GM21515 (cell line): ENCODE measurements around the gene RSAD2.
"Not testable (repeated sequence)": the region's sequence is repeated elsewhere in the genome, so short reads cannot be mapped to it uniquely, and the experiment has no call there.

Experiments
- ATAC-seq: cut with Tn5 transposase; IDR thresholded peaks from one replicate; pipeline ENCODE4 v1.9.1; 2021; ENCODE audit not compliant: unreplicated experiment

RSAD2 gene, protein sequence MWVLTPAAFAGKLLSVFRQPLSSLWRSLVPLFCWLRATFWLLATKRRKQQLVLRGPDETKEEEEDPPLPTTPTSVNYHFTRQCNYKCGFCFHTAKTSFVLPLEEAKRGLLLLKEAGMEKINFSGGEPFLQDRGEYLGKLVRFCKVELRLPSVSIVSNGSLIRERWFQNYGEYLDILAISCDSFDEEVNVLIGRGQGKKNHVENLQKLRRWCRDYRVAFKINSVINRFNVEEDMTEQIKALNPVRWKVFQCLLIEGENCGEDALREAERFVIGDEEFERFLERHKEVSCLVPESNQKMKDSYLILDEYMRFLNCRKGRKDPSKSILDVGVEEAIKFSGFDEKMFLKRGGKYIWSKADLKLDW

DNA sequence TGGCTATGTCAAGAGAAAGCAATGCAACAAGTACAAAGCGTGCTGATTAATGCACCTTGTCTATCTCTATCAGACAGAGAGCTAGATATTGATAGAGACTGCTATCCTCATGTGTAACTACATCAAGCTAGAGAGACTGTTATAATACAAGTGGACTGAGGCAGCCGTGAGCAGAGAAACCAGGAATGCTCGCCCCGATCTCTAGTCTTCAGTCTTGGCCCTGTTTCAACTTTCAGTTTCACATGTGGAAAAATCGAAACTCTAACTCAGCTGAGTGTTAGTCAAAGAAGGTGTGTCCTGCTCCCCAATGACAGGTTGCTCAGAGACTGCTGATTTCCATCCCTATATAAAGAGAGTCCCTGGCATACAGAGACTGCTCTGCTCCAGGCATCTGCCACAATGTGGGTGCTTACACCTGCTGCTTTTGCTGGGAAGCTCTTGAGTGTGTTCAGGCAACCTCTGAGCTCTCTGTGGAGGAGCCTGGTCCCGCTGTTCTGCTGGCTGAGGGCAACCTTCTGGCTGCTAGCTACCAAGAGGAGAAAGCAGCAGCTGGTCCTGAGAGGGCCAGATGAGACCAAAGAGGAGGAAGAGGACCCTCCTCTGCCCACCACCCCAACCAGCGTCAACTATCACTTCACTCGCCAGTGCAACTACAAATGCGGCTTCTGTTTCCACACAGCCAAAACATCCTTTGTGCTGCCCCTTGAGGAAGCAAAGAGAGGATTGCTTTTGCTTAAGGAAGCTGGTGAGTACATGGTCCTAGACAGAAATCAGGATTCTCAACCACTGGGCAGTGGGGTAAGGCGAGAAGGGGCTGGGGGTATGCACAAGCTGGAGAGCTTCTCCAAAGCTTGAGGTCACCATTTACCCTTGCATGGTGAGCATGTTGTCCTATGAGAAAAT, at the start of gene RSAD2:
Gene RSAD2, plus strand, starts transcription at position 376 of the 903 bp plus-strand sequence. Its CDS starts 24 bp downstream, at position 400.
- ATAC-seq, result peak; percentile 80

DNA sequence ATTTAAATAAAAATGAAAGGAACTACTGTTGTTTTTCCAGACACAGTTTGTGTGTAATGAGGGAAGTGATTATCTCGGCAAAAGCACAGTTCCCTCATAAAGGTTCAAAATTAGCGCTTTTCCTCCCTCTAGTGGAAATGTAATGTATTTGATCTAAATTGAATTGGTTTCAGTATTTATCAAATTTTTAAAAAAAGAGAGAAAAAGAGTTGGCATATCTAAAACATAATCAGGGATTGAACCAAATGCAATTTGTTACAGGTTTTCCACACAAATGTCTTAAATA, 49.3 kb upstream of the RSAD2 start:
- no peak for ATAC-seq

DNA sequence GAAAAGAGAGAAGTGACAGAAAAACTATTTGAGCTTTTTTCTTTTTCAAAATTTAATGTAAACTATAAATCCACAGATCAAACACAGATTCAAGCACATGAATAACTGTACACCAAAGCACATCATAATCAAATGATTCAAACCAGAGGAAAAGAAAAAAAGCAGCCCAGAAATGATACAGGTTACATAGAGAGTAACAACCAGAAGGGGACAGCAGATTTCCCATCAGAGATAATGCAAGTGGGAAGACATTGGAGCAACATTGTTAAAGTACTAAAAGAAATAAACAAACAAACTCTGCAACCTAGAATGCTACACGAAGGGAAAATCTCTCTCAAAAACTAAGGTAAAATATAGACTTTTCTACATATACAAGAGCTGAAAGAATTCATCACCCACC, 46.3 kb upstream of the RSAD2 start:
- no peak for ATAC-seq

- ATAC-seq, result no peak
Measured at GRCh38 chr2:6832596-6833299, 44.8 kb upstream of the RSAD2 start.

DNA sequence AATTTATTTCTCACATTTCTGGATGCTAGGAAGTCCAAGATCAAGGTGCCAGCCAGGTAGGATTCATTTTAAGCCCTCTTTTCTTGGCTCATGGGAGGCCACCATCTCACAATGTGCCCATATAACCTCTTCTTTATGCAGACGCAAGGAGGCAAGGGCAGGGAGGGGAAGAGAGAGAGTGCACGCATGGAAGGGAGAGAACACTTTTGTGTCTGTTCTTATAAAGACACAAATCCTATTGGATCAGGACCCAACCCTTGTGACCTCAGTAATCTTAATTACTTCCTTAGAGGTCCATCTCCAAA, 44.3 kb upstream of the RSAD2 start:
- no peak for ATAC-seq

- ATAC-seq, result no peak
Measured at GRCh38 chr2:6834163-6834562, 43.4 kb upstream of the RSAD2 start.

GRCh38 chr2:6835467-6835866, 42.1 kb upstream of the RSAD2 start:
- ATAC-seq, result no peak

- ATAC-seq, result no peak
Measured at GRCh38 chr2:6838673-6839319, 38.8 kb upstream of the RSAD2 start.

- no peak for ATAC-seq
Measured at GRCh38 chr2:6841537-6842287, 35.9 kb upstream of the RSAD2 start.

- no peak for ATAC-seq
Measured at GRCh38 chr2:6845312-6845711, 32.3 kb upstream of the RSAD2 start.

DNA sequence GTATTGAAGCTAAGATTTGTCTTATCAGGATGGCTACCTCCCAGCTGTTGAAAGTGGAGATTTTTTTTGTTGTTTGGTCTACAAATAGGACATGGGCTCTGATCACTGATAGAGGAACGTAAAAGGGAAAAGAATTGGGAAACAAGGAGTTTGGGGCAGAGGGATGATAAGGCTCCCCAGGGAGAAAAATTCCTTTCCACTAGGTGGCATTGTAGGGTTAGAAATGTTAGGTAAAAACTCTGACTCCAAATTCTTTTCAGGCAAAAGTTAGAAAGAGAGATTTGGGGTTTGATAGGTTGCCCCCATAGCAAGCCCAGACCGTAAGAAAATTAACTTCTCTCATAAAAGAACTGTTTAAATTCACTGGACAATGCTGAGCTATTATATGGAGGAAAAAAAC, 31.7 kb upstream of the RSAD2 start:
- ATAC-seq, result no peak

- no peak for ATAC-seq
Measured at GRCh38 chr2:6846540-6846939, 31.0 kb upstream of the RSAD2 start.

- no peak for ATAC-seq
Measured at GRCh38 chr2:6846967-6847681, 30.5 kb upstream of the RSAD2 start.

DNA sequence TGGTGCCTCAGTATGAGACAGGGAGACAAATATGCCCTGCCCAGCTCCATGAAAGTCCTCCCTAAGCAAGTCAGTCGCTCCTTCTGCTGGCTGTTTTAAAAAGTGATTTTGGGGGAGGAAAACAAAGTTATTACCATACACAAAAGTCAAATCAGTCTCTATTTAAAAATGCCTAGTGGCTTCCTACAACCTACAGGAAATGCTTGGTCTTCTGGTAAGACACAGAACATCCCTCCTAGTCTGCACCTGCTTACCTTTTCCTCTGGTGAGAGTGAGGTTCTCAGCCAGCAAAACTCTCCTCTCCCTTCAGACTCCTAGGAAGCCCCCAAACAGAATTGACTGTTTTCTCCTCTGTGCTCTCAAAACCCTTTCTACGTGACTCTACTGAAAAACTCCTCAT, 25.4 kb upstream of the RSAD2 start:
- ATAC-seq, result no peak

GRCh38 chr2:6854416-6854815, 23.2 kb upstream of the RSAD2 start:
- ATAC-seq, result no peak

- no peak for ATAC-seq
Measured at GRCh38 chr2:6855860-6856547, 21.6 kb upstream of the RSAD2 start.

DNA sequence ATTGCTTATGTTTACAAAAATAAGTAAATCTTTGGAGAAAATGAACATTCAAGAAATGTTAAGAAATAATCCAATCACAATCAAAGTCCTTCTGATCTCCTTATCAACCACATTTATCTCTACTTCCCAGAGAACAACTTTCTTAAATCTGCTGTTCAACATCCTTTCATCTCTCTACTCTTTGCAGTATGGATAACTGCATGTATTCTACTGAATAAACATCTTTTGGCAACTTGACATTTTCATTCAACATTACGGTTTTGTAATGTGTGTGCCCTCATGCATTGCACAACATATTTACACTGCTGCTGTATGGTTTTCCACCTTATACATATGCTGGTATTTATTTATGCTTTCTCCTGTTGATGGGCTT, 21.0 kb upstream of the RSAD2 start:
- ATAC-seq, result no peak

GRCh38 chr2:6858466-6859027, 19.0 kb upstream of the RSAD2 start:
- not testable (repeated sequence) for ATAC-seq

- no peak for ATAC-seq
Measured at GRCh38 chr2:6860296-6860695, 17.3 kb upstream of the RSAD2 start.
